Esophagus mucosa (tissue), 1 donor: ENCODE results near the gene AMMECR1L. TPM values are rescaled to one million over a fixed set of nuclear protein-coding genes. Genes with fewer than 3 reads are reported as not detected.
"Not testable (repeated sequence)": the region's sequence is repeated elsewhere in the genome, so short reads cannot be mapped to it uniquely, and the experiment has no call there.

Experiments
- ATAC-seq: fragments of 200-7000 bp; cut with Tn5 transposase; one replicate; pipeline ENCODE4 v1.9.1; 2020
- total RNA-seq: library from RNA; stranded (reverse); gene quantifications from one replicate; pipeline ENCODE4 v1.2.4, GENCODE V29; 2023
- donor health status: DM: yes; HTN: yes; CAD: no.

The AMMECR1L gene
- total RNA-seq, 1 donor from 2014 or later = 8.5 TPM

DNA sequence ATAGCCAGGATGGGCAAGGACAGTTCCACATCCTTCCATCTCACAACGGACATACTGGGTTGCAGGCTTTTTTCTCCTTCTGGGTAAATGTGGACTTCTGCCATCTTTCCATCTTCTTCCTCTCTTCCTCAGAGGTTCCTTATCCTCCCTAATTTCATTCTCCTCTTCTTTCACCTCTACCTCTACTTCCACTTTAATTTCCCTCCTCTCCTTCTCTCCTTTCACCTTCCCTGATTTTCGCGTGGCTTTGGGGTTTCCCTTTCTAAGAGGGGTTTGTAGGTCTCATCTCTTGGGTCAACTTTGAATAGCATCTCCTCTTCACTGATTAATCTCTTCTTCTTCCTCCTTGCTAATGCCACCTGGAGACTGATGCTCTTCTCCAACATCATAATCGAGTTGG, 44.9 kb downstream of the AMMECR1L start:
- ATAC-seq = no peak

DNA sequence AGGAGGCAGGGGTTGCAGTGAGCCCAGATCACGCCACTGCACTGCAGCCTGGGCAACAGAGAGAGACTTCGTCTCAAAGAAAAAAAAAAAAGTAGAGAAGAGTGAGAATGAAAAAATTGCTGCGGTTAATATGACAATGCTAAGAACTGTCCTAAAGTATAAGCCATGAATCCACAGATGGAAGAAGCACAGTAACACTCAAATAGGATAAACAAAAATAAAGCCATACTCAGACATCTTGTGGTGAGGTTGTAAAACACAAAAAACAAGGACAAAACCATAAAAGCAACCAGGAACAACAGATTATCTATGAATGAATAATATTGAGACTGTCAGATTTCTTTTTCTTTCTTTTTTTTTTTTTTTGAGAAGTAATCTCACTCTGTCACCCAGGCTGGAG, 50.8 kb downstream of the AMMECR1L start:
- ATAC-seq = no peak

DNA sequence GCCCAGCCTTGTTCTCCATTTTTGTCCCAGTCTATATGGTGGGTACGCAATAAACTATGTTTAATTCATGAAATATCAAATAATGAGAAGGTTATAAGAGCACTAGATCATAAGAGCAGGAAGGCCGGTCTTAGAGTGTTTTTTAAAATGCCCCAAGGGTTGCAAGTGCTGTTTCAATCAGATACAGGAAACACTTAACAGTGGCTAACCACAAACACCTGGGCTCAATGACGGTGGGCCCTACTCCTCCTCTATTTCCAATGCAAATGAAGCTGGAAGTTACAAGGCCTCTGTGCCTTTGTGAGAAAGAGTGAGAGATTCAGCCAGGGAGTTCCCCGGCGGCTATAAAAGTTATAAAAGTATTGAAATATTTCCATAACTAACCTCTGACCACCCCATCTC, 55.9 kb downstream of the AMMECR1L start:
- ATAC-seq = peak; percentile 59

DNA sequence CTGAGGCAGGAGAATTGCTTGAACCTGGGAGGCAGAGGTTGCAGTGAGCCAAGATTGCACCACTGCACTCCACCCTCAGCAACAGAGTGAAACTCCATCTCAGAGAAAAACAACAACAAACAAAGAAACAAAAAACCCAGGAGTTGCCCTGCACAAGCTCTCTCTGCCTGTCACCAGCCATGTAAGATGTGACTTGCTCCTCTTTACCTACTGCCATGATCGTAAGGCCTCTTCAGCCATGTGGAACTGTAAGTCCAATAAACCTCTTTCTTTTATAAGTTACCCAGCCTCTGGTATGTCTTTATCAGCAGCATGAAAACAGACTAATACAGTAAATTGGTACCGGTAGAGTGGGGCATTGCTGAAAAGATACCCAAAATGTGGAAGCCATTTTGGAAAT, 59.0 kb downstream of the AMMECR1L start:
- ATAC-seq = not testable (repeated sequence)

DNA sequence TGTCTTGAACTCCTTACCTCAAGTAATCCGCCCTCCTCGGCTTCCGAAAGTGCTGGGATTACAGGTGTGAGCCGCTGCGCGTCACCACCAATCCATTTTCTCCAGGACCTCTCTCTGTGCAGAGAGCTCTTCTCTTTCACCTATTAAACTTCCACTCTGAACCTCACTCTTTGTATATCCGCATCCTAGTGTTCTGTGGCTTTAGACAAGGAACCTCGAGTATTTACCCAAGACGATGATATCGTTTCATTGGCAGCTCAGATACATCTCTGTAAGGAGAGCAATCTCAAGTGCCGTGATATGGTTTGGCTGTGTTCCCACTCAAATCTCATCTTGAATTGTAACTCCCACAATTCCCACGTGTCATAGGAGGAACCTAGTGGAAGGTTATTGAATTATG, 59.7 kb downstream of the AMMECR1L start:
- no peak for ATAC-seq

DNA sequence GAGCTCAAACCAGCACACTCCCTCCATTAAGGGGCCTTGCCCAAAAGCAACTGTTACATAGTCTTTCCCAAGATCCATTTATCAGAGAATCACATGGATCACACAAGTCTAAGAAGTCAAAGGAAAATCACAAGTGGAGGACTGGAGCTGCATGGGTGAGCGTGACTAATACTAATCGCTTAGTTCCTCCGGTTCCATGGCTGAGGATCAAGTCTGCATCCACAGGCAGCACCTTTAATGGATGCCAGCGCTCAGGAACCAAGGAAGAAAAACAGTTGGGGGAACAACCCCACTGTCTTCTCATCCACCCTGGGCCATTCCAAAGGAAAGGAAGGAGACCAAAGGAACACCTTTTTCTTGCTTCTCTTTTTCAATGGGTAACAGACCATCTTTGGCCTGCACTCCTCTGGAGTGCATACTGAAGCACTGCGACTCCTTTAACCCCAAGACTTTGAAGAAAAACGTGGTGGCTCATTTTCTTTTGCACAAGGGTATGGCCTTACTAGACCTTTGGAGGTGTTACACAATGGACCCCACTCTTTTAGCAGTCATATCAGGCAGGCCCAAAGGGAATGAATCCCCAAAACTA, 65.6 kb downstream of the AMMECR1L start:
- no peak for ATAC-seq

DNA sequence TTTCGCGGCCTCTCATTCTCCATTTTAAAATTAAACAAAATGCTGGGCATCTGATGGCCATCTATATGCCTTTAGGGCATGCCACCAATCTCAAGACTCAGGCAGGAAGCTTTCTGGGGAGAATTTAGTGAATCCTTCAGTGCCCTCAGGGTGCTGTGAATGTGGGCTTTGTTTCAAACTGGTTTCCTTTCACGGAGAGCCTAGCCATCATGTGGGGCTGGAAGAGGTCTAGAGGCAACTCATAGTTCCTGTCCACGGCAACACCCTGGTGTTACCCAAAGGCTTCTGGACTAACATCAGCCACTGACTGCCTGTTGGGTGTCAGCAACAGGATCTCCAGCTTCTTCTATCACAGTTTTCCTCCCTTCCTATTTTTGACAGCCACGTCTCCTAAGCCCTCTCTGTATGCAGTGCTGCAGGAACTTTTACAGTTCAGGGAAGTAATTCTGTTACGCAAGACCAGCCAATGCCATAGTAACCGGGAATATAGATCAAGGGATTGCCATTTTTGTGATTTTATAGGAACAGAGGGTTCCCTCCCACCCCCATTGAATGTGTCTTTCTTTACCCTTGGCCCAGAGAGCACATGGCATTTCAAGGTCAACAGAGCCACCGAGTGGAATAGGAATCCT, 66.8 kb downstream of the AMMECR1L start:
- ATAC-seq = no peak

DNA sequence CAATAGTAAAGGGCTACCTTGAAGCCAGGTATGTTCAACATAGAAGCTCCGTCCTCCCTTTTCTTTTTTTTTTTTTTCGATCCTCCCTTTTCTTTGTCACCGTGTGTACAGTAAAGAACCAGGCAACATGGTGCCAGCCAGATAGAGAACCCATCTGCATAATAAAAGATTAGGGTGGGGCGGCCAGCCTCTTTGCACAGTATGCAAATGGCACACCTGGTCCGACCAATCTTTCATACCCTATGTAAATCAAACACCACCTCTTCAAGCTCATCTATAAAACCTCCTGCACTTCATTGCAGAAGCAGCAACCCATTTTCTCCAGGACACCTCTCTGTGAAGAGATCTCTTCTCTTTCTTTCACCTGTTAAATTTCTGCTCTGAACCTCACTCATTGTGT, 67.5 kb downstream of the AMMECR1L start:
- ATAC-seq = peak; percentile 41

DNA sequence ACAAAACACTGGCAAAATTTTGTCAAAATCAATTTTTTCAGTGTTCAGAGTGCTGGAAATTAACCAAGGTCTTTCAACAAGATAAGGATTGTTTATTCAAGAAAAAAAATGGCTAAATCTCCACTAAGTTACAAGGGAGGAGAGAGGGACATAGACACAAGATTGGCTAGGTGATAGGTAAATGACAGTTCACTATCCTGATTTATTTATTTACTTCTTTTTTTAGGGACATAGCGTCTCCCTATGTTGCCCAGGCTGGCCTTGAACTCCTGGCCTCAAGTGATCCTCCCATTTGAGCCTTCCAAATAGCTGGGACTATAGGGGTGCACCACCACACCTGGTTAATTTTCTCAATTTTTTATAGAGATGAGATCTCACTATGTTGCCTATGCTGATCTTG, 71.1 kb downstream of the AMMECR1L start:
- no peak for ATAC-seq

DNA sequence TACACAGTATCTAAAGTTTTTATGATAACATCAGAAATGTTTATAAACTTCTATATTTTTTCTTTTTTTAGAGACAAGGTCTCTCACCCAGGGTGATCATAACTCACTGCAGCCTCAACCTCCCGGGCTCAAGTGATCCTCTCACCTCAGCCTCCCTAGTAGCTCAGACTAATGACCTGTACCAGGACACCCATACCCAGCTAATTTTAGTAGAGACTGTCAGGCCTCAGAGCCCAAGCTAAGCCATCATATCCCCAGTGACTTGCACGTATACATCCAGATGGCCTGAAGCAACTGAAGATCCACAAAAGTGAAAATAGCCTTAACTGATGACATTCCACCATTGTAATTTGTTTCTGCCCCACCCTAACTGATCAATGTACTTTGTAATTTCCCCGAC, 73.3 kb downstream of the AMMECR1L start:
- not testable (repeated sequence) for ATAC-seq

Other genes starting within 250 kb of the AMMECR1L start
- not detected for gene GPR17, start 239.8 kb downstream of the AMMECR1L start, total RNA-seq
- gene LIMS2, start 210.4 kb downstream of the AMMECR1L start, total RNA-seq = 6.0 TPM
- gene SFT2D3, start 184.5 kb downstream of the AMMECR1L start, total RNA-seq = 3.6 TPM
- gene WDR33, start 74.8 kb downstream of the AMMECR1L start, total RNA-seq = 38.3 TPM
- gene POLR2D, start 27.8 kb downstream of the AMMECR1L start, total RNA-seq = 17.3 TPM
- gene SAP130, start 142.1 kb upstream of the AMMECR1L start, total RNA-seq = 14.3 TPM
- gene UGGT1, start 205.2 kb upstream of the AMMECR1L start, total RNA-seq = 33.5 TPM